HG02798 (cell line): ENCODE data around the gene TAGAP.
"Not testable (repeated sequence)": the region's sequence is repeated elsewhere in the genome, so short reads cannot be mapped to it uniquely, and the experiment has no call there.

Experiments used
- ATAC-seq: cut with Tn5 transposase; IDR thresholded peaks from one replicate; pipeline ENCODE4 v1.9.1; 2021; ENCODE audit warnings: mild to moderate bottlenecking; ENCODE audit not compliant: unreplicated experiment, poor library complexity

TAGAP gene

GRCh38 chr6:159047891-159048685 lies 3.3 kb upstream of the TAGAP start:
- ATAC-seq = no peak

- no peak for ATAC-seq
Observed at GRCh38 chr6:159045801-159046200, 1.0 kb upstream of the TAGAP start.

- ATAC-seq = no peak
Observed at GRCh38 chr6:159043947-159044346, 844 bp downstream of the TAGAP start.

- no peak for ATAC-seq
Observed at GRCh38 chr6:159043251-159043650, 1.5 kb downstream of the TAGAP start.

- ATAC-seq = no peak
Observed at GRCh38 chr6:159042826-159043181, 2.0 kb downstream of the TAGAP start.

- peak; percentile 47 for ATAC-seq
Observed at GRCh38 chr6:159042003-159042825, 2.6 kb downstream of the TAGAP start.

- no peak for ATAC-seq
Observed at GRCh38 chr6:159041181-159041580, 3.6 kb downstream of the TAGAP start.

GRCh38 chr6:159039885-159040258 lies 4.9 kb downstream of the TAGAP start:
- ATAC-seq = no peak

- peak; percentile 83 for ATAC-seq
Observed at GRCh38 chr6:159038914-159039884, 5.6 kb downstream of the TAGAP start.

- ATAC-seq = not testable (repeated sequence)
Observed at GRCh38 chr6:159038318-159038717, 6.5 kb downstream of the TAGAP start.

- ATAC-seq = no peak
Observed at GRCh38 chr6:159037756-159038290, 7.0 kb downstream of the TAGAP start.

- no peak for ATAC-seq
Observed at GRCh38 chr6:159036673-159037072, 8.1 kb downstream of the TAGAP start.

GRCh38 chr6:159035891-159036290 lies 8.9 kb downstream of the TAGAP start:
- no peak for ATAC-seq

- no peak for ATAC-seq
Observed at GRCh38 chr6:159033160-159034049, 11.4 kb downstream of the TAGAP start.

- no peak for ATAC-seq
Observed at GRCh38 chr6:159031846-159032245, 12.9 kb downstream of the TAGAP start.

- ATAC-seq = no peak
Observed at GRCh38 chr6:159030168-159030567, 14.6 kb downstream of the TAGAP start.

GRCh38 chr6:159025224-159025623 lies 19.6 kb downstream of the TAGAP start:
- not testable (repeated sequence) for ATAC-seq

GRCh38 chr6:159023893-159024292 lies 20.9 kb downstream of the TAGAP start:
- no peak for ATAC-seq

GRCh38 chr6:159020011-159020410 lies 24.8 kb downstream of the TAGAP start:
- ATAC-seq = no peak
